ENCODE measurements around the gene LIMK2.
"Not testable (repeated sequence)": the region's sequence is repeated elsewhere in the genome, so short reads cannot be mapped to it uniquely, and the experiment has no call there.

Gene LIMK2

GRCh38 chr22:31194681-31195080 is 17.4 kb upstream of the LIMK2 start:
- H3K4me3 ChIP-seq; in situ Hi-C loops (cut with MboI; ENCODE audit: low sequenced_read_pairs); H3K4me1 ChIP-seq; H3K36me3 ChIP-seq (replicated peaks); H3K9me3 ChIP-seq; DNase-seq (ENCODE audit: low spot score in 2 of 2); H3K27me3 ChIP-seq (ENCODE audit: low read depth): not testable (repeated sequence)

- Histone ChIP-seq H3K36me3 (replicated peaks) (peaks cover 20% of the 10 kb centered on the region), H3K9me3 (no peaks in the 10 kb centered on the region), H3K27me3 (ENCODE audit: low read depth) (no peaks in the 10 kb centered on the region), H3K4me3 (no peak overlapping the region), H3K4me1 (no peaks in the 10 kb centered on the region)
- in situ Hi-C loops (cut with MboI; ENCODE audit: low sequenced_read_pairs) = no loop called here
- no peak for DNase-seq (ENCODE audit: low spot score in 2 of 2)
Measured at GRCh38 chr22:31199187-31199586, 12.9 kb upstream of the LIMK2 start.

- H3K9me3 ChIP-seq; DNase-seq (ENCODE audit: low spot score in 2 of 2); H3K4me3 ChIP-seq; H3K4me1 ChIP-seq; H3K27me3 ChIP-seq (ENCODE audit: low read depth); in situ Hi-C loops (cut with MboI; ENCODE audit: low sequenced_read_pairs): not testable (repeated sequence)
- peaks cover 16% of the 10 kb centered on the region for H3K36me3 ChIP-seq (replicated peaks)
Measured at GRCh38 chr22:31204352-31204984, 7.6 kb upstream of the LIMK2 start.

- in situ Hi-C loops (cut with MboI; ENCODE audit: low sequenced_read_pairs) = not testable (repeated sequence)
Measured at GRCh38 chr22:31205059-31205458, 7.0 kb upstream of the LIMK2 start.

GRCh38 chr22:31206460-31206859 is 5.6 kb upstream of the LIMK2 start:
- H3K9me3 ChIP-seq; H3K4me1 ChIP-seq; DNase-seq (ENCODE audit: low spot score in 2 of 2); H3K4me3 ChIP-seq; H3K36me3 ChIP-seq (replicated peaks); in situ Hi-C loops (cut with MboI; ENCODE audit: low sequenced_read_pairs); H3K27me3 ChIP-seq (ENCODE audit: low read depth): not testable (repeated sequence)

More at GRCh38 chr22:31205059-31205458, 7.0 kb upstream of the LIMK2 start:
- not testable (repeated sequence) for H3K4me3 ChIP-seq; H3K9me3 ChIP-seq; H3K4me1 ChIP-seq; DNase-seq (ENCODE audit: low spot score in 2 of 2); H3K27me3 ChIP-seq (ENCODE audit: low read depth)
- peaks cover 16% of the 10 kb centered on the region for H3K36me3 ChIP-seq (replicated peaks)

- Histone ChIP-seq H3K36me3 (replicated peaks) (peaks cover under 1% of the 10 kb centered on the region; the same call in 1 of the 2 replicates), H3K4me1 (no peaks in the 10 kb centered on the region; the same call in 1 of the 2 replicates), H3K27me3 (ENCODE audit: low read depth) (no peaks in the 10 kb centered on the region), H3K4me3 (no peak overlapping the region), H3K9me3 (no peaks in the 10 kb centered on the region)
- DNase-seq (ENCODE audit: low spot score in 2 of 2) = no peak
- in situ Hi-C loops (cut with MboI; ENCODE audit: low sequenced_read_pairs) = no loop called here
Measured at GRCh38 chr22:31206896-31207687, 5.0 kb upstream of the LIMK2 start.

- no peaks in the 10 kb centered on the region for H3K9me3 ChIP-seq
- no peak overlapping the region for H3K4me3 ChIP-seq
- H3K27me3 ChIP-seq (ENCODE audit: low read depth) = no peaks in the 10 kb centered on the region
- in situ Hi-C loops (cut with MboI; ENCODE audit: low sequenced_read_pairs) = no loop called here
- H3K4me1 ChIP-seq = peaks cover 5% of the 10 kb centered on the region
- H3K36me3 ChIP-seq (replicated peaks) = no peaks in the 10 kb centered on the region
- DNase-seq (ENCODE audit: low spot score in 2 of 2) = no peak
Measured at GRCh38 chr22:31210556-31211421, 1.3 kb upstream of the LIMK2 start.

- in situ Hi-C loops (cut with MboI; ENCODE audit: low sequenced_read_pairs) = no loop called here
- Histone ChIP-seq H3K36me3 (replicated peaks) (no peaks in the 10 kb centered on the region), H3K9me3 (no peaks in the 10 kb centered on the region), H3K4me3 (peak overlapping the region; percentile 92), H3K4me1 (peaks cover 5% of the 10 kb centered on the region), H3K27me3 (ENCODE audit: low read depth) (no peaks in the 10 kb centered on the region)
- no peak for DNase-seq (ENCODE audit: low spot score in 2 of 2)
Measured at GRCh38 chr22:31211482-31211861, 626 bp upstream of the LIMK2 start.

GRCh38 chr22:31212783-31213629 is 908 bp downstream of the LIMK2 start:
- DNase-seq (ENCODE audit: low spot score in 2 of 2) = no peak
- Histone ChIP-seq H3K4me1 (peaks cover 6% of the 10 kb centered on the region), H3K4me3 (peak overlapping the region; percentile 92)

GRCh38 chr22:31215018-31215535 is 3.0 kb downstream of the LIMK2 start:
- no peak for DNase-seq (ENCODE audit: low spot score in 2 of 2)
- no peak overlapping the region for H3K4me3 ChIP-seq
- H3K9me3 ChIP-seq = no peaks in the 10 kb centered on the region
- in situ Hi-C loops (cut with MboI; ENCODE audit: low sequenced_read_pairs) = no loop called here
- H3K4me1 ChIP-seq = peaks cover 18% of the 10 kb centered on the region
- H3K36me3 ChIP-seq (replicated peaks) = no peaks in the 10 kb centered on the region
- H3K27me3 ChIP-seq (ENCODE audit: low read depth) = no peaks in the 10 kb centered on the region

More at GRCh38 chr22:31212783-31213629, 908 bp downstream of the LIMK2 start:
- no peaks in the 10 kb centered on the region for H3K9me3 ChIP-seq
- H3K27me3 ChIP-seq (ENCODE audit: low read depth) = no peaks in the 10 kb centered on the region
- no peaks in the 10 kb centered on the region for H3K36me3 ChIP-seq (replicated peaks)
- in situ Hi-C loops (cut with MboI; ENCODE audit: low sequenced_read_pairs) = no loop called here

GRCh38 chr22:31218565-31219262 is 6.6 kb downstream of the LIMK2 start:
- peaks cover 13% of the 10 kb centered on the region for H3K4me1 ChIP-seq
- no peak overlapping the region for H3K4me3 ChIP-seq
- no peaks in the 10 kb centered on the region for H3K27me3 ChIP-seq (ENCODE audit: low read depth)
- peak; percentile 64 to 80 for DNase-seq (ENCODE audit: low spot score in 2 of 2)
- in situ Hi-C loops (cut with MboI; ENCODE audit: low sequenced_read_pairs) = no loop called here
- no peaks in the 10 kb centered on the region for H3K36me3 ChIP-seq (replicated peaks)
- H3K9me3 ChIP-seq = no peaks in the 10 kb centered on the region

GRCh38 chr22:31221084-31221483 is 9.0 kb downstream of the LIMK2 start:
- H3K4me1 ChIP-seq = peaks cover 13% of the 10 kb centered on the region
- no peaks in the 10 kb centered on the region for H3K36me3 ChIP-seq (replicated peaks)
- no peak overlapping the region for H3K4me3 ChIP-seq
- in situ Hi-C loops (cut with MboI; ENCODE audit: low sequenced_read_pairs) = no loop called here
- no peaks in the 10 kb centered on the region for H3K9me3 ChIP-seq
- no peak for DNase-seq (ENCODE audit: low spot score in 2 of 2)
- no peaks in the 10 kb centered on the region for H3K27me3 ChIP-seq (ENCODE audit: low read depth)
